Measurements from ENCODE around the gene PLA2G4A. TPM values are rescaled to one million over a fixed set of nuclear protein-coding genes. Genes with fewer than 3 reads are reported as not detected.

PLA2G4A gene
- total RNA-seq, 1 donor from 2014 or later = not detected

DNA sequence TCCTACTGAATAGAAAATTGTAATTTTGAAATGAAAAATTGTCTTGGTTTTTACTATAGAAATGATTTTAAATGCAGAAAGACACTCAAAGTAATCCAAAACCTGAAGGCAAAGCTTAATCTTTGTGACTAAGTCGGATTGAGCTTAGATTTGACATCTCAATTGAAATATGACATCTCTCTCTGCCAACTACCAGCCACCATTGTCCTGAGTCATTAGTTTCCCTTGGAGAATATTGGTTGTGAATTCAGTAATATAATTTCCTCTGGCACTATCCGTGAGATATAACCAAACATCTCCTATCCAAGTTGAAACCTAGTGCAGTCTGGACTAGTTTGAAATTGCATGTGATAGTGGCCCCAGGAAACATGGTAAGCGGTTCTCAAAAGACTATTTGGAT, 37.1 kb downstream of the PLA2G4A start:
- no peak for TF ChIP-seq CTCF (IDR thresholded peaks at IDR 0.05)
- intact Hi-C loops (cut with micrococcal nuclease) = loop anchor here (5.0 kb wide), 1 partner anchor 1981 kb away; no protein-coding TSS in a partner anchor
- DNase-seq = no peak
- no peak overlapping the region for H3K27ac Mint-ChIP-seq
- ChIA-PET CTCF (no interaction called here), POLR2A (no interaction called here)
- H3K27me3 Mint-ChIP-seq = no peaks in the 10 kb centered on the region
- H3K4me1 Mint-ChIP-seq = peaks cover 2% of the 10 kb centered on the region
- H3K4me3 Mint-ChIP-seq = no peak overlapping the region
- ATAC-seq (ENCODE audit: low read depth) = no peak
- no peaks in the 10 kb centered on the region for H3K36me3 Mint-ChIP-seq (ENCODE audit: low read depth)
- H3K9me3 Mint-ChIP-seq = no peaks in the 10 kb centered on the region

DNA sequence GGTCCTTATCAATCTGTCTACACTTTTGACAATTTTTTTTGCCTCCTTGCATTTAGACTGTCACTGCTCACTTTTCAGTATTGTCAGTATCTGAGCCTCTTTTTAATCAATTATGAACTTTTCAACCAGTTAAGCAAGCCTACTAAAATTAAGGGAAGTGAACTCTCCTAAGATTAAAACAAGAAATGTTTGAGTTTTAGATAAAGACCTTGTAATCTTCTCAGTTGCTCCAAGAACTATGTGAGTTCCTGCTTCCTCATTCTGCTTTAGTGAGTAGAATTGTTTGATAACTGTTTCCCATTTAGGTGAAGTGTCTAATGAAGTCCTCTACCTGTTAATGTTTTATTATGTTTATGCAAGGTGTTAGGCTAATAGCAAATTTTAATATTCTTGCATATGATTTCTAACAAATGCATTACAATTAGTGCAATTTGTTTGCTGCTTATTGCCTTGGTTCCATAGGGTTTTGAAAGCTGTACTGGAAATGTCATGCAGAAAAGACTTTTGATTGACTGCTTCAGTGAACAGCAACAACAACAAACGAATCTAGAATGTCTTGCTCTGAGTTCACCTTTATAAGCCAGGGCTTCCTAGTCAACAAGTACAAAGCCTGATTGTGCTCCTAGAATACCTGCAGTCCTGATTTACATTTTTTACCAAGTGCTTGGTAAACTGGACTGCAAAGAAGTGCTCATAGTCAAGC, 40.9 kb downstream of the PLA2G4A start:
- ATAC-seq (ENCODE audit: low read depth) (no peak), DNase-seq (no peak)
- intact Hi-C loops (cut with micrococcal nuclease) = loop anchor here (5.0 kb wide), 1 partner anchor 1978 kb away; no protein-coding TSS in a partner anchor
- Mint-ChIP-seq H3K9me3 (no peaks in the 10 kb centered on the region), H3K36me3 (ENCODE audit: low read depth) (no peaks in the 10 kb centered on the region), H3K27ac (no peak overlapping the region), H3K4me1 (peaks cover 2% of the 10 kb centered on the region), H3K27me3 (no peaks in the 10 kb centered on the region), H3K4me3 (no peak overlapping the region)
- POLR2A ChIA-PET = no interaction called here
- TF ChIP-seq CTCF (IDR thresholded peaks at IDR 0.05) = no peak
- CTCF ChIA-PET = no interaction called here

- no peak for ATAC-seq (ENCODE audit: low read depth)
- H3K27me3 Mint-ChIP-seq = no peaks in the 10 kb centered on the region
- no peak overlapping the region for H3K27ac Mint-ChIP-seq
- no peak for DNase-seq
- intact Hi-C loops (cut with micrococcal nuclease) = no loop called here
- TF ChIP-seq CTCF (IDR thresholded peaks at IDR 0.05) = no peak
- H3K9me3 Mint-ChIP-seq = no peaks in the 10 kb centered on the region
- no peaks in the 10 kb centered on the region for H3K36me3 Mint-ChIP-seq (ENCODE audit: low read depth)
- H3K4me3 Mint-ChIP-seq = no peak overlapping the region
- POLR2A ChIA-PET = no interaction called here
- H3K4me1 Mint-ChIP-seq = no peaks in the 10 kb centered on the region
- CTCF ChIA-PET = no interaction called here
These were observed 43.0 kb downstream of the PLA2G4A start for GRCh38 chr1:186871784-186872183.

- POLR2A ChIA-PET = no interaction called here
- ATAC-seq (ENCODE audit: low read depth) (no peak), DNase-seq (no peak)
- Mint-ChIP-seq H3K4me3 (no peak overlapping the region), H3K27ac (no peak overlapping the region), H3K36me3 (ENCODE audit: low read depth) (no peaks in the 10 kb centered on the region), H3K4me1 (no peaks in the 10 kb centered on the region), H3K27me3 (no peaks in the 10 kb centered on the region), H3K9me3 (no peaks in the 10 kb centered on the region)
- intact Hi-C loops (cut with micrococcal nuclease) = no loop called here
- TF ChIP-seq CTCF (IDR thresholded peaks at IDR 0.05) = no peak
- CTCF ChIA-PET = no interaction called here
These were observed 43.5 kb downstream of the PLA2G4A start for GRCh38 chr1:186872291-186872690.

- Mint-ChIP-seq H3K4me1 (no peaks in the 10 kb centered on the region), H3K9me3 (no peaks in the 10 kb centered on the region), H3K4me3 (no peak overlapping the region), H3K27me3 (no peaks in the 10 kb centered on the region), H3K36me3 (ENCODE audit: low read depth) (no peaks in the 10 kb centered on the region), H3K27ac (no peak overlapping the region)
- DNase-seq (no peak), ATAC-seq (ENCODE audit: low read depth) (no peak)
- intact Hi-C loops (cut with micrococcal nuclease) = no loop called here
- TF ChIP-seq CTCF (IDR thresholded peaks at IDR 0.05) = no peak
- ChIA-PET CTCF (no interaction called here), POLR2A (no interaction called here)
These were observed 44.9 kb downstream of the PLA2G4A start for GRCh38 chr1:186873687-186874086.

All from activated B cell treated with CpG ODN at 0.5 μM for 24 hours (primary cell).